Esophagus squamous epithelium (tissue), 5 donors: ENCODE results near the gene CRTC2. TPM values are rescaled to one million over a fixed set of nuclear protein-coding genes. Genes with fewer than 3 reads are reported as not detected.

Source experiments
- DNase-seq: peaks from one replicate; lab custom pipeline; 2025; lab: John Stamatoyannopoulos, UW
- H3K27ac ChIP-seq, 4 donors: fragments of 200-600 bp; sonication (generic); one replicate each; pipeline ENCODE4 v1.5.1; 2016 to 2019; ENCODE audit warnings: mild to moderate bottlenecking in 1 of 4
- H3K27me3 ChIP-seq, 4 donors: fragments of 200-600 bp; sonication (generic); 1 replicate in 3 of 4; 2 replicates in 1 of 4; pipeline versions ENCODE4 v1.5.1 to v1.6.0; 2017 to 2021; ENCODE audit warnings: antibody characterized with exemption in 1 of 4
- H3K36me3 ChIP-seq, 3 donors: fragments of 200-600 bp; sonication (generic); one replicate each; pipeline ENCODE4 v1.5.1; 2016 to 2019
- H3K4me1 ChIP-seq, 3 donors: fragments of 200-600 bp; sonication (generic); one replicate each; pipeline ENCODE4 v1.5.1; 2017 to 2019
- H3K4me3 ChIP-seq, 4 donors: fragments of 200-600 bp; sonication (generic); 1 replicate in 3 of 4; 2 replicates in 1 of 4; pipeline ENCODE4 v1.5.1; 2016 to 2019; ENCODE audit warnings: mild to moderate bottlenecking in 2 of 4, moderate library complexity in 1 of 4
- H3K9me3 ChIP-seq, 3 donors: fragments of 200-600 bp; sonication (generic); one replicate each; pipeline ENCODE4 v1.5.1; 2016 to 2019
- POLR2A ChIP-seq, 4 donors: fragments of 450-650 bp; IDR thresholded peaks; one replicate each; pipeline ENCODE4 v1.6.1; 2017; ENCODE audit warnings: antibody characterized with exemption in 4 of 4, mild to moderate bottlenecking in 4 of 4, moderate library complexity in 3 of 4
- WGBS, 2 donors: methylation state at CpG; one replicate each; pipeline ENCODE4 v1.1.5; 2018; 5-methylcytosine and 5-hydroxymethylcytosine counted together
- intact Hi-C: fragments of 100-400 bp; cut with DNase I; formaldehyde crosslinking; loops from one replicate; pipeline ENCODE4 v1.15.0; 2022
- total RNA-seq, 4 donors: library from RNA; depleted of rRNA; stranded (reverse); fragments of >200 nt; gene quantifications; one replicate each; pipeline ENCODE4 v1.1.0, GENCODE V29; 2016
- TF ChIP-seq, protein P1 (sequence below), 6 experiments: fragments of 450-650 bp in 4 of 6; fragments of 200-600 bp in 2 of 6; sonication (generic) in 2 of 6; IDR thresholded peaks; one replicate each; pipeline ENCODE4 v1.5.1; 2016 to 2019; ENCODE audit warnings: antibody characterized with exemption in 6 of 6, mild to moderate bottlenecking in 4 of 6, moderate library complexity in 4 of 6
- donor health status: DM: yes; HTN: yes; CAD: no.

CRTC2 gene
- total RNA-seq, 4 donors from 2014 or later, result 7.5 to 13.2 (median 8.0) TPM

GRCh38 chr1:153967107-153967999 is 8.9 kb upstream of the CRTC2 start, which contains the start of gene CREB3L4:
Gene CREB3L4 (plus strand): TSS chr1:153967902. CDS start chr1:153968526, 624 bp downstream.
- peaks cover 0 to under 1% (median 0%) of the 10 kb centered on the region in 3 donors for H3K36me3 ChIP-seq
- peak within 1 kb of the TSS; percentile 92 to 93 (median 92) for H3K27ac ChIP-seq
- peak within 1 kb of the TSS; percentile 53 to 77 (median 60) for H3K4me3 ChIP-seq
- no peaks in the 10 kb centered on the region for H3K9me3 ChIP-seq
- H3K4me1 ChIP-seq, result peaks cover 16 to 56% (median 29%) of the 10 kb centered on the region in 3 donors
- 0% methylated on average over 28 to 44 of the region's 60 CpGs for WGBS, 2 donors
- TF ChIP-seq POLR2A (IDR thresholded peaks at IDR 0.05), result peak in 3 of 4 donors; percentile 49 to 81 (median 80)
- TF ChIP-seq, protein P1, sequence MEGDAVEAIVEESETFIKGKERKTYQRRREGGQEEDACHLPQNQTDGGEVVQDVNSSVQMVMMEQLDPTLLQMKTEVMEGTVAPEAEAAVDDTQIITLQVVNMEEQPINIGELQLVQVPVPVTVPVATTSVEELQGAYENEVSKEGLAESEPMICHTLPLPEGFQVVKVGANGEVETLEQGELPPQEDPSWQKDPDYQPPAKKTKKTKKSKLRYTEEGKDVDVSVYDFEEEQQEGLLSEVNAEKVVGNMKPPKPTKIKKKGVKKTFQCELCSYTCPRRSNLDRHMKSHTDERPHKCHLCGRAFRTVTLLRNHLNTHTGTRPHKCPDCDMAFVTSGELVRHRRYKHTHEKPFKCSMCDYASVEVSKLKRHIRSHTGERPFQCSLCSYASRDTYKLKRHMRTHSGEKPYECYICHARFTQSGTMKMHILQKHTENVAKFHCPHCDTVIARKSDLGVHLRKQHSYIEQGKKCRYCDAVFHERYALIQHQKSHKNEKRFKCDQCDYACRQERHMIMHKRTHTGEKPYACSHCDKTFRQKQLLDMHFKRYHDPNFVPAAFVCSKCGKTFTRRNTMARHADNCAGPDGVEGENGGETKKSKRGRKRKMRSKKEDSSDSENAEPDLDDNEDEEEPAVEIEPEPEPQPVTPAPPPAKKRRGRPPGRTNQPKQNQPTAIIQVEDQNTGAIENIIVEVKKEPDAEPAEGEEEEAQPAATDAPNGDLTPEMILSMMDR (IDR thresholded peaks at IDR 0.05), result peak in 4 of 6 experiments; percentile 13 to 39 (median 24)
- no peaks in the 10 kb centered on the region for H3K27me3 ChIP-seq
- intact Hi-C loops, result no loop called here
- DNase-seq, result peak; percentile 57

DNA sequence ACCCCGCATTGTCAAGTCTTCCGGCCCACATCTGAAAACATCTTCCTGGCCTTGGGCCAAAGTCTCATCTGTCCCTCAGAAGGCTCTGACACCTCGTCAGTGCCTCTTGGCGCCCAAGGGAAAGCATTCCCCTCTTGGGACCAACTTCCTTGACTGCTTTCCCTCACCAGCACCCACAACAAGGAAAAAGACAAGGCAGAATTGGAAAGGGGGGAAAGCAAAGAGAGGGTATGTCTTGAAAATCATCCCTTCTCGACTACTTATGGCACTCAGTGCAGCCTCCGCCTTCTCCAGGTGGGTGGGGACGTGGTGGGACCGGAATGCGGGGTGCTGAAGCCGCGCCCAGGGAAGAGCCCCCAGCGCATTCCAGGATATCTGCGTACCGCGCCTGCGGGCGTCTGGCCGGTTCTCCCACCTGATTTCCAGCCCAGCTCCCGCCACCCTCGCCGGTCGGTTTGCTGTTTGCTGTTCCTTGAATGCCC is 5.5 kb upstream of the CRTC2 start:
- H3K27ac ChIP-seq, result peak overlapping the region; percentile 94 to 98 (median 96)
- peak overlapping the region; percentile 60 to 85 (median 70) for H3K4me3 ChIP-seq
- no peaks in the 10 kb centered on the region for H3K27me3 ChIP-seq
- no peak for DNase-seq
- peaks cover 8 to 26% (median 9%) of the 10 kb centered on the region in 3 donors for H3K36me3 ChIP-seq
- peaks cover 24 to 88% (median 45%) of the 10 kb centered on the region in 3 donors for H3K4me1 ChIP-seq
- TF ChIP-seq, protein P1 (IDR thresholded peaks at IDR 0.05), result no peak
- no peak for TF ChIP-seq POLR2A (IDR thresholded peaks at IDR 0.05)
- H3K9me3 ChIP-seq, result no peaks in the 10 kb centered on the region
- 0% methylated on average over 6 to 20 of the region's 22 CpGs for WGBS, 2 donors
- intact Hi-C loops, result no loop called here

DNA sequence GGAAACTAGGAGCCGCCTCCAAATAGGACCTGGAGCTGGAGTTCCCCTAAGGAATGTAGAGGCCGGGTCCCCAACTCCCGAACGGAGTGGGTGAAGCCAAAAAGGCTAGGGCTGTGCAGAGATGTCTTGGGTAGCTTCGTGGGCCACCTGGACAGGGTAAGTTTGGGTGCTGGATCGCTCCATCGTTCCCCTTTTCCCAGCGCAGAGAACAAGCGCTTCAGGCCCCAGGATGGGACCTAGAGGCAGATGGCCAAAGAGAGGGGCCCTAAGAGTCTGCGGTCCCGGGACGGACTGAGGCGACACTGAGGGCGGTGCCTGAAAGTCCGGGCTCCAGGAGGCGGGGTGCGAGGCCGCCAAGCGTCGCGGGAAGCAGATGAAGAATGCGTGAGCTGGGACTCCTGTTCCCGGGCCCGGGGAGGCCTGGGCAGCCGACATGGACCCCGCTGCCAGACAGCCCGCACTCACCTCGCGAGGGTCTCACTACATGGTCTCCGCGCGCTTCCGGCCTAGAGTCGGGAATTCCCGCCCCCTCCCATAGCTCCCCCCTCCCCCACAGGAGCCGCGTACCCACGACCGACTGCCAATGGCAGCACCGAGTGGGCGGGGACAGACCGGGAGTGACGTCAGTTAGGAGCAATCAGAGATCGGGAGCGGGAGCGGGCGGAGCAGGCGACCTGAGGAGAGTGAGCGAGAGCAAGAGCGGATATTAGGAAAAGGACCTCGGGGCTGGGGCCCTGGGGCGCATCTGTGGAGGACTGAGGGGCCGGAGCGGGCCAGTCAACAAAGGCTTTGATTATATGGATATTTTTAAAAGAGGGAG is 4.8 kb upstream of the CRTC2 start, which contains the start of gene SLC39A1:
TSS of gene SLC39A1 (minus strand) at position 508 of the 820 bp plus-strand sequence. CDS start 822 bp downstream, outside the sequence.
- Histone ChIP-seq H3K36me3 (peaks cover 8 to 26% (median 9%) of the 10 kb centered on the region in 3 donors), H3K27ac (peak within 1 kb of the TSS; percentile 94 to 98 (median 96)), H3K27me3 (no peaks in the 10 kb centered on the region), H3K9me3 (no peaks in the 10 kb centered on the region), H3K4me1 (peaks cover 26 to 84% (median 41%) of the 10 kb centered on the region in 3 donors), H3K4me3 (peak within 1 kb of the TSS; percentile 60 to 85 (median 70))
- intact Hi-C loops, result no loop called here
- WGBS, 2 donors, result 0% methylated on average over 5 to 14 of the region's 54 CpGs
- peak; percentile 80 for DNase-seq
- TF ChIP-seq POLR2A (IDR thresholded peaks at IDR 0.05), result peak in 3 of 4 donors; percentile 40 to 71 (median 69)
- TF ChIP-seq, protein P1 (IDR thresholded peaks at IDR 0.05), result no peak

GRCh38 chr1:153962088-153963029 is 3.9 kb upstream of the CRTC2 start:
- H3K4me3 ChIP-seq, result peak overlapping the region; percentile 60 to 85 (median 70)
- WGBS, 2 donors, result 42 to 54% methylated on average over 3 to 8 of the region's 16 CpGs

More at GRCh38 chr1:153962088-153963029, 3.9 kb upstream of the CRTC2 start:
- no peak for DNase-seq
- Histone ChIP-seq H3K4me1 (peaks cover 28 to 83% (median 40%) of the 10 kb centered on the region in 3 donors), H3K27me3 (no peaks in the 10 kb centered on the region), H3K9me3 (no peaks in the 10 kb centered on the region), H3K27ac (peak overlapping the region; percentile 94 to 98 (median 96)), H3K36me3 (peaks cover 8 to 26% (median 9%) of the 10 kb centered on the region in 3 donors)
- TF ChIP-seq, protein P1 (IDR thresholded peaks at IDR 0.05), result no peak
- intact Hi-C loops, result no loop called here
